RPMI8226 (cell line): ENCODE results near the gene SLC47A1.
A peak's percentile ranks its signal among the peaks of the same experiment; 100 is the strongest.
"Not testable (repeated sequence)": the region's sequence is repeated elsewhere in the genome, so short reads cannot be mapped to it uniquely, and the experiment has no call there.

ENCODE experiments used
- DNase-seq: peaks from one replicate; pipeline ENCODE4 v3.0.0-alpha.2; 2015

The SLC47A1 gene

GRCh38 chr17:19523690-19524089, 10.0 kb upstream of the SLC47A1 start:
- no peak for DNase-seq

DNA sequence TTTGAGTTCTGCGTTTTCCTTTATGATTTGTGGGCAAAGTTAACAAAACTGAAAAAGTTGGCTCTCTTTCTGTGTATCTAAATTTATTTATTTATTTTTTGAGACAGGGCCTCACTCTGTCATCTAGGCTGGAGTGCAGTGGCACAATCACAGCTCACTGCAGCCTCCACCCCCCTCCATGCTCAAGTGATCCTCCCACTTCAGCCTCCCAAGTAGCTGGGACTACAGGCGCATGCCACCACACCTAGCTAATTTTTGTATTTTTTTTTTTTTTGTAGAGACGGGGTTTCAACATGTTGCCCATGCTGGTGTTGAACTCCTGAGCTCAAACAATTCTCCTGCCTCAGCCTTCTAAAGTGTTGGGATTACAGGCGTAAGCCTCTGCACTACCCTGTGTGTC, 6.7 kb upstream of the SLC47A1 start:
- not testable (repeated sequence) for DNase-seq

DNA sequence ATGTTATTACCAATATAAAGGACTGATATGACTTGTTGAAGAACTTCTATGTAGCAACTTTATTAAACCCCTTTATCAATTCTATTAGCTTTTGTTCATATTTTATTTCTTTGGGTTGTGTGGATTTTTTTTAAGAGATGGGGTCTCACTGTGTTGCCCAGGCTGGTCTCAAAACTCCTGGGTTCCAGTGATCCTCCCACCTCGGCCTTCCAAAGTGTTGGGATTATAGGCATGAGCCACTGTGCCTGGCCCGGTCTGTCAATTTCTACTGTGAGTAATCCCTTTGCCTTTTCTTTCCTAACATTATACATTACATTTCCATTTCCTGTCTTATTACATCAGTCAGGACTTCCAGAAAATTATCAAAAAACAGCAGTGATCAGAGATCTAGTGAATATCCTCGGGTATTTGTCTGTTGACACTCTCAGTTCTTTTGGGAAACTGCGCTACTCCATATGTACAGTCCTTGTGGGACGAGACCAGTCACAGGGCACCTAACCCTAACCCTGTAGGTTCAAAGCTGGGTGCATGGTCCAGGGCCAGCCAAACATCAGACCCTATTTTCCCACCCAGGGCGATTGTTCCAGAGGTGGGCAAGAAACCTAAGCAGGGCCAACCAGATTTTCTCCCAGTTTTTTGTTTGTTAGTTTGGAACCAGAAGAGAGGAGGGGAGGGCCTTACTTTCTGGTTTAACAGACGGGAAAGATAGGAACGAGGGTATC, 1.7 kb upstream of the SLC47A1 start:
- no peak for DNase-seq

DNA sequence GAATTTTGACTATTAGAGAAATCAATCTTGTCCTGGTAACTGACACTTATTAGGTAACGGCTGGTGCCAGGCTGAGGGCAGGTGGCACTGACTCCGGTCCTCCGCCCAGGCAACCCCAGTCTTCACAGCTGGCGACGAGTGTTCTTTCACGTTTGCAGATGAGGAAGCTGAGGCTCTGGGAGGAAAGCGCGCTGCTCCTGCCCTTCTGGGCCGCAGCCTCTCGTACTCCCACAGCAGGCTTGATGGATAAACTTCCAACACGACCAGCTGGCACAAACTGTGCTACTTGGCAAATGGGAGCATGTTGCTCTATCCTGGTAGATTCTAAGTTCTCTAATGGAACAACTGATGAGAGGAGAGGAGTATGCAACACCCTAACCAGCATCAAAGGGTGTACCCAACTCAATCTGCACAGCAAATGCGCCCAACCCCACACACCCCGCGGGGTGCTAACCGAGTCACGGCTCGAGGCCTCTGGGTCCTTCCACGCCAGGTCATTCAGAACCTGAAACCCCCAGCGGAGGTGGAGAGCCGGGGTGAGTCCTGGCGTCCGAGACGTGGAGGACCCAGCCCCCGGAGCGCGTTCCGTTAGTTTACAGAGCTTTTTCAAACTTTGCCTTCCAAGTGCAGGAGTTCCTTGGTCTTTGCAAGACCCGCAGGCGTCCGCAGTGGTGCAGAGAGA, 477 bp upstream of the SLC47A1 start:
- DNase-seq: no peak

DNA sequence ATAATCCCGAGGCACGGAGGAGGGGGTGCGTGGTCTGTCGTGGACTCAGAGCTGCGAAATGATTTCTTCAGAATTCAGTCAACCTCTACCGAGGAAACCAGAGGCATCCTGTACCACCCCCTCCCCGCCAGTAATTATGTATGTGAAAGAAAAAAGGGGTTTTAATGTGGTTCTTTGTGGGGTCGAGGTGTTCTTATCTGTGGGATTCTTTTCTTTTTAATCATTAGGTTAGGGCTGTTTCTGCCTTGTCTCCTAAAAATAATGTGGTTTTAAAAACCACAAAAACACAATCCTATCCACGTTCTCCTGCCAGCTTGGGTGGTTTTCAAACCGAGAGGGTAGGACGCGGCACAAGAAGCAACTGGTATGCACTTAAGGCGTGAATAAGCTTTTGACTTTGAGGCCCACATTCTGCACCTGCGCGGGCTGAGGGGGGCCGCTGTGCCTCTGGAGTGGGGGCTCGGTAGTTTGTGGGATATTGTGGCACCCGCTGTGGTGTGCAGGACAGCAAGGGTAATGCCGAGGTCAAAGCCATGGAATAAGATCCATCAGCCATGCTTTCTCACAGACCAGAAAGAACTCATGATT, 1.0 kb downstream of the SLC47A1 start:
- DNase-seq: peak; percentile 39

- no peak for DNase-seq
These were observed 3.5 kb downstream of the SLC47A1 start for GRCh38 chr17:19537111-19537510.

- peak; percentile 26 for DNase-seq
These were observed 4.7 kb downstream of the SLC47A1 start for GRCh38 chr17:19538095-19539039.

DNA sequence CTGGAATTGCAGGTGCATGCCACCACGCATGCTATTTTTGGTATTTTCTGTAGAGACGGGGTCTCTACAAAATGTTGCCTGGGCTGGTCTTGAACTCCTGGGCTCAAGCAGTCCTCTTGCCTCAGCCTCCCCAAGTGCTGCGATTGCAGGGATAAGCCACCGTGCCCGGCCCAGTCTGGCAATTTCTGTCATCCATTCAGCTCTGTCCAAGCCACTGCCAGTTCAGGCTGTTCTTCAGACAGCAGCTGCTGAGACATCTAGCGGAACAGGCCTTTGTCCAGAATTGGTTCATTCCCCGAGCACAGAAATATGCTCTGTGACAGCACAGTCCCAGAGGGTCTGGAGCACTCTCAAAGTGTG, 5.4 kb downstream of the SLC47A1 start:
- DNase-seq: no peak

- DNase-seq: no peak
These were observed 6.2 kb downstream of the SLC47A1 start for GRCh38 chr17:19539841-19540311.

DNA sequence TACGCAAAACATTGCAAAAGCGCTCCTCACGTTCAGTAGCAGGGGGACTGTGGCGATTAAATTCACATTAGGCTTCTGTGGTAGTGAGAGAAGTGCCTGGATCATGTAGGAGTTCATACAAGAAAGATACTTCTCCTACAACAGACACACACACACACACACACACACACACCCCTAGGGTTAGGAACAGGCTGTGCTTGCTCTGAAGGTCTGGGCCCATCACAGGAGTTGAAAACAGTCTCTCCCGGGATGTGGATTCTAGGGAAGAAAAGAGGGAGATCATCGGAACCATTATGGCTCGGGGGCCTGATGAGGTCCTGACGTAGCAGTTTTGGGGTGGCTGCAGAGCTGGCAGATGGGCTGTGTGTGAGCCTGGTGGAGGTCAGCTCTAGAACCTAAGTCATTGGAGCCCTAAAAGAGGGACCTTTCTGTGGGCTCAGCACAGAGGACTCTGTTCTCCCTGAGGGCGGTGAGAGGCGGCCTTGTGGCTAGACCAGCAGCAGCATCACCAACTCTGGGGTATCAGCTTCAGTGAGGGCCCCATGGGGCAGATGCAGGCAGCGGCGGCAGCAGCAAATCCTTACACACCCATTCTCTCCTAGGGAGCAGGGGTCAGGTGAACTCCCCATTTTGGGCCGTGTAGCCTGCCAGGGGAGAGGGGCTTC, 7.2 kb downstream of the SLC47A1 start:
- DNase-seq: no peak

- DNase-seq: no peak
These were observed 7.8 kb downstream of the SLC47A1 start for GRCh38 chr17:19541445-19541844.

GRCh38 chr17:19542247-19542646, 8.6 kb downstream of the SLC47A1 start:
- DNase-seq: no peak

DNA sequence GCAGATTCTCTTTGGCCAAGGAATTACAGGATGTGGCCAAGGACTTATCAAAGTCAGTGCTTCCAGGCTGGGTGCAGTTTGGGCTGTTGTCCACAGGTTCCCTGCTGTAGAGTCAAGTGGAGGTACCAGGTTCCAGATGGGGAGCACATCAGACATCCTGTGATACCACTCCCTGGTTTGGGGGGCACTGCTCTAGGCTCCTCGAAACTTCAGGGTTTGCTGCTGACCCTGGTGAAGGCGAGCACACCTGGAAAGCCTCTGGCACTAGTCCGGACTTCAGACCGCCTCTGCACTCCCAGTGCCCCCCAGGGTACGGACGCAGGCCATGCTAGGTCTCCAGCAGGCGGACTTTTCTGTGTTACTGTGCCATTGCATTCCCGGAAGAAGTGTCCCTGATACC, 10.7 kb downstream of the SLC47A1 start:
- no peak for DNase-seq

DNA sequence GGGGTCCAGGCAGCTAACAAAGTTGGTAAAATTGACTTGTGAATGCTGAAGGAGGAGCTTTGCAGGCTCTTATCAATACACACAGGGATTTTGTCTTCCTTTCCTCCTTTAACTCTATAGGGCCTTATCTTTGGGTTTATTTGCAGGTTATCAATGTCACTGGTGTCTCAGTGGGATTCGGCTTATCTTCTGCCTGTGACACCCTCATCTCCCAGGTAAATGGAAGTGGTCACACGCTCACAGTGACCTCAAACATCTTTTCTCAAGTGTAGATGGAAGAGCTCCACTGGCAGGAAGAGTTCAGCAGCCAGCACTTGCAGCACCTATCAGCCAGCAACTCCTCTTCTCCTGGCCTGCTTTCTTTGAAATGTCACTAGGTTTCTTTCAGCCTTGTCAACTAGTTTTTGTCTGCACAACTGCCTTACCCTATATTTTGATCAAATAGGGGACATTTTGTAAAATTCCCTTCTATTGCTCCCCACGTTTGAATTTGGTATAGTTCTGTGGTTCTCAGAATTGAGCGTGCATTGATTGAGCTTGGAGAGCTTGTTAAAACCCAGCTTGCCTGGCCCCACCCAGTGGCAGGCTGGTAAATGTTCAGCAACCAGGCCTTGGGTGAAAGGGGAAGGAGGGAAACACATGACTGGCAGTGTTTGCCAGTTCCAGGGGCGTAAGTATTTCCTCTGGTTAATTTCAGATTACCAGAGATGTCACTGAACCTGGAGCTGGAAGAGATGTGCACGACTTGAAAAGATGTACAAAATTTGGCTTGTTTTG, 12.8 kb downstream of the SLC47A1 start:
- peak; percentile 23 for DNase-seq

DNA sequence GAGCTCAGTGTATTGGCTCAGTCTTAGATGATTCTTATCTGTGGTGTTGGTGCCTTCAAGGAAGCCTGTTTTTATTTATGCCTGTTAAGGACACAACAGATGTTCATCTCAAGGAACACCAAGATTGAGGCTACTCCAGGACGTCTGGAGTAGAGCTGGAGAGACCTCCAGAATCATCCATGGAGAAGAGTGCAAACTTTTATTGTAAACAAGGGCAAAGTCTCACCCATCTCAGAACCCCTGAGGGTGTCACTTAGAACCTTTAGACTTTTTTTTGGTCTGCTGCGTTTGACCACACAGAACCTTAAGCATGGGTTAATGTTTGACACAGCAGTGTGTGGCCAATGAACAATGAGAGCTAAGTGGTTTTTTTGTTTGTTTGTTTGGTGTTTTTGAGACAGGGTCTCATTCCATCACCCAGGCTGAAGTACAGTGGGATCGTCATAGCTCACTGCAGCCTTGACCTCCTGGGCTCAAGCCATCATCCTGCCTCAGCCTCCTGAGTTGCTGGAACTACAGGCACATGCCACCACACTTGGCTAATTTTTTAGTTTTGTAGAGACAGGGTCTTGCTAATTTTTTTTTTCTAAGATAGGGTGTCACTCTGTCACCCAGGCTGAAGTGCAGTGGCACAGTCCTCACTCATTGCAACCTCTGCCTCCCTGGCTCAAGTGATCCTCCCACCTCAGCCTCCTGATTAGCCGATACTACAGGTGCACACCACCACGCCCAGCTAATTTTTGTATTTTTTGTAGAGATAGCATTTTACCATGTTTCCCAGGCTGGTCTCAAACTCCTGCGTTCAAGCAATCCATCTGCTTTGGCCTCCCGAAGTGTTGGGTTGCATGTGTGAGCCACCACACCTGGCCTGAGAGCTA, 16.3 kb downstream of the SLC47A1 start:
- no peak for DNase-seq

DNA sequence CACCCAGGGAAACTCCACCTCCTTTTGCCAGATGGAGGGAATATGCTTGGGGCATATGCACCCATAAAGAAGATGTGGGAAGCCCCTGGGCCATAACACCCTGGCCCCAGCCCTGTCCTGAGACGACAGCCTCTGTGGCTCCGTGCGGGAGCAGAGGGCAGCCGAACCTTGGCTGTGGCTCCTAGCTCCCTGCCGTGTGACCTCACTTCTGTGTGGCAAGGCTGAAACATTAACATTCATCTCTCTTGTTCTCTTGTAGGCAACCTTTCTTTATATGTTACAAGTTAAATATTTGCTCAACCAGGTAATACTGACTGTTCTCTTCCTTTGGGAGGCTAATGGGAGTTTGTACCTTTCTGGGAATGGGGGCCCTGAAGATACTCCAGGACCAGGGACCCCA, 17.5 kb downstream of the SLC47A1 start:
- DNase-seq: no peak

DNA sequence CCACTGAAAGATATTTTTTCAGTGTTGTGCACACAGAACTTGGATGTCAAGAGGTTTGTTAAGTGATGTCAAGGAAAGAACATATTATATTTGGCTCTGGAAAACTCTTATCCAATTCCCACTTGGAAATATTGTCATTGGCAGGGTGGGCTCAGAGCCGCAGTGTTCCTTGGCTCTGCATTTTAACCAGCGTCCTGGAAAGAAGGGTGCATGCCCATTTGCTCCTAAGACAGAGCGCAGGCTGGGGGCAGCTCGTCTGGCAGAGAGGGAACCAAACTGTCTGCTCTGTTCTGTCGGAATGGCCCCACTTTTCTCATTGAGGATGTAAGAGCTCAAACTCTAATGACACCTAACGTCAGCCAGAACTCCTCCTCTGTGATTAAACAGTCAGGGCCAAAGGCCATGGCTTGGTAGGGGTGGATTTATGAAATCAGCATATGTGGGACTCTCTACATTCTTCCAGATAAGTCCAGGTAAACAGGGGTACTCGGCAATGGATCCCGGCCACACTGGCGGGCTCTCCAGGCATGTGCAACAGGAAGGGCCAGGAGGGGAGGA, 18.0 kb downstream of the SLC47A1 start:
- DNase-seq: no peak

- DNase-seq: no peak
These were observed 19.4 kb downstream of the SLC47A1 start for GRCh38 chr17:19553036-19553435.

DNA sequence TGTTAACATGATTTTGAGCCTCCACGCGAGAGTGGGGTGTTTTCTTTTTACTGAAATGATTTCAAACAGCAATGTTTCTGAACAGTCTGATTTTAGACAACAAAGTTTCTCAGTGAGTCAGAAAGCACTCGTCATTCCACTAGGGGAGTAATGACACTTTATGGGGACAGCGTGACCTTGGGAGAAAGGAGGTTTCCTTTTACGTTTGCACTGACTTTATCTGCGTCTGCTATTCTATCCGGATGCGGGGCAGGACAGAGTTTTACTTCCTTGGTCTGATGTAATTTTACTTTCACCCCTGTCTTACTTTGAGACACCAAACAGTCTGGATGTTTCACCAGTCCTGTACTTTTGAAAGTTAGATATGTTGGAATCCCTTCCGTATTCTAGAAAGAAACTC, 20.7 kb downstream of the SLC47A1 start:
- no peak for DNase-seq

GRCh38 chr17:19555746-19556145, 22.1 kb downstream of the SLC47A1 start:
- no peak for DNase-seq
